ENCODE data around the gene DST.

GRCh38 chr6:56667336-56667735 is 24.6 kb upstream of the DST start:
- TF ChIP-seq CTCF (IDR thresholded peaks at IDR 0.05) (no peak), EP300 (IDR thresholded peaks at IDR 0.05) (no peak), POLR2A (IDR thresholded peaks at IDR 0.05) (no peak)

Data from tibial nerve (tissue), 4 donors.